HG02588 (cell line): ENCODE results near the gene HDGFL3.

Source experiments
- ATAC-seq: cut with Tn5 transposase; IDR thresholded peaks from one replicate; pipeline ENCODE4 v1.9.1; 2021; ENCODE audit warnings: mild to moderate bottlenecking, moderate library complexity; ENCODE audit not compliant: unreplicated experiment

The HDGFL3 gene

DNA sequence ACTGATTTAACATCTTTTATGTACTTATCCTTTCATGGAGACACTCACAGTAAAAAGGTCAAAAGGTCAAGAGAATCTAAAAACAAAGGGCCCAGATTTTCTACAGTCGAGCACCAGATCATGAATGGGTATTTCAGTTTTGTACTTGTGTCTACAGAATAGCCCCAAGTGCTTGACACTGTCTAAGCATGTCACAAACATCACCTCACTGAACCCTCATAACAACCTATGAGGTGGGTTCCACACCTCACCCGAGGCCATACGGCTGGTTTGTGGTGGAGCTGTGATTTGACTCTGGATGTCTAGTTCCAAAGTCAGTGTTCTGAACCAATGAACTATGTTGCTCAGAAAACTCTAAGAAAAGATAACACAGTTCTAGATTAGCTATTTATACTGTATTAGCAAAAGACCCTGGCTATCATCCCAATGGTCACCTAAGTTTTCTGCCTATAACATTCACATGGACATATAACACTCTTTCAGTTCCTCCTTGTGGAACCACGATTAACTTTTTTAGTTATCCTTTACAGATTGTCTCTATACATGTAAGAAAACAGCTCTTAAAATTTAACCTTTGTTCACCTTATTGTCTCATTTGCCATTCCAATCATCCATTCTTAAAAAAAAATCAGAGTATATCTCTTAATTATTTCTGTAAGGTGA, 74.6 kb downstream of the HDGFL3 start:
- no peak for ATAC-seq

DNA sequence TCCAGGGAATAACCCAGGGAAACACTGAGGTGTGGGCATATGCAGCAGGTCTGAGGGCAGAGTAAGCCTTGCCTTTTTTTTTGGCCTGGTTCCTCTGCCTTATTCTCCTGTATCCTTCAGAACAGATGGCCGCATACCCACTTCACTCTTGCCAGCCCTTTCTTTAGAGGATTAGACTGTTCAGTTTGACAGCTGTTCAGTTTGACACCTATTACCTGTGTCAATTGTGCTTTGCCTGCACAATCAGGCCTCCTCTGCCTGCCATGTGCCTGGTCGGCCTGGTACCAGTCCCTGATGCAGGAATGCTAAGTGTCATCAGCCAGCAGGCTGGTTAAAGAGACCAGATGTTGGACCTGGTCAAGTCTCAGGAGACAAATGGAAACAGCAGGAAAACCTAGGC, 77.8 kb downstream of the HDGFL3 start:
- no peak for ATAC-seq

GRCh38 chr15:83127547-83128150, 80.0 kb downstream of the HDGFL3 start:
- ATAC-seq: no peak

DNA sequence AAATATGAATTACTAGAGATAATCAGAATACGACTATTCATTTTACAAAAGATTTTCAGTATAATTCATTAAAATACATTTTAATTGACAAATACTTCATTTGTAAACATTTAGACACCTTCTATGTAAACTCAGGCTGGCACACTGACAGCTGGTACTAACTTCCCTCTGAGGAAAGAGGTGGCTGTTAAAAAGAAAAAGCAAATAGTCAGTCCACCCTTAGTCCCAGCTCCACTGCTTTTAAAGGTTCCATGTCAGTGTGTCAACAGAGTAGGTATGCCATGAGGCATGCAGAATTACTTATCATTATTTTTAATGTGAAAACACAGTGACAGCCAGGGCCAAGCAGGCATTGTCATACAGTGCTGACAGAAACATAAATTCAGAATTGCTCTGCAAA, 84.1 kb downstream of the HDGFL3 start:
- ATAC-seq: no peak

- no peak for ATAC-seq
Measured at GRCh38 chr15:83119968-83120581, 87.5 kb downstream of the HDGFL3 start.

GRCh38 chr15:83118968-83119367, 88.7 kb downstream of the HDGFL3 start:
- no peak for ATAC-seq

GRCh38 chr15:83118291-83118827, 89.3 kb downstream of the HDGFL3 start:
- no peak for ATAC-seq

DNA sequence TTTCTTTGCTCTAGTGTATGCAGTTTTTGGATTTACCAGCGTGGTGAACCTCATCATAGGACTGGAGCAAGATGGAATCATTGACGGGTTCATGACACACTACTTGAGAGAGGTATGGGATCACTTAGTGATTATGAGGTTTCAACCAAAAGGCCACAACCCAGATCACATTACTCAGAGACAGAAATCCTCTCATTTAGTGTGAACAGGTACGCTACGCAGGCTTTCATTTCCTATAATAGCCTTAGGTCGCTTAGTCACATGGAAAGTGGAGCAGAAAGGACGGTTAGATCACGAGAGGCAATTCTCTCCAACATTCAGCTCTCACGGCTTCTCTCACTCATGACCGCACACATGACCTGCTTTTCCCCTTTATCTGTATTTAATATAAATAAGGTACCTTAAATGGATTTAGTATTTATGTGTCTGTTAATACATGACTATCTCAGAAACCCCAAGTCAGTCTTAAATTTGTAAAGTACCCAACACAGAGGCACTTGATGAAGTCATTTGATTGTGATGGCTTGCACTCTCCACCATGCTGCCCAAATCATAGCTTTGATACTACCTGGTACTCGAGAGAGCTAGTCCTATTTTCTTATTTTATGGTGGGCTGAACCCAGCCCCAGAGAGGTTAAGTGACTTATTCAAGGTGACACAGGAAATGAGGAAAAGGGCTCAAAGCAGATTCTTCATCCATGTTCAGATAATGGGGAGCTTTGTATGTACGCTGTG, 91.6 kb downstream of the HDGFL3 start:
- no peak for ATAC-seq

- ATAC-seq: no peak
Measured at GRCh38 chr15:83115410-83115809, 92.2 kb downstream of the HDGFL3 start.

GRCh38 chr15:83114856-83115255, 92.8 kb downstream of the HDGFL3 start:
- ATAC-seq: no peak

GRCh38 chr15:83113881-83114674, 93.5 kb downstream of the HDGFL3 start:
- no peak for ATAC-seq

DNA sequence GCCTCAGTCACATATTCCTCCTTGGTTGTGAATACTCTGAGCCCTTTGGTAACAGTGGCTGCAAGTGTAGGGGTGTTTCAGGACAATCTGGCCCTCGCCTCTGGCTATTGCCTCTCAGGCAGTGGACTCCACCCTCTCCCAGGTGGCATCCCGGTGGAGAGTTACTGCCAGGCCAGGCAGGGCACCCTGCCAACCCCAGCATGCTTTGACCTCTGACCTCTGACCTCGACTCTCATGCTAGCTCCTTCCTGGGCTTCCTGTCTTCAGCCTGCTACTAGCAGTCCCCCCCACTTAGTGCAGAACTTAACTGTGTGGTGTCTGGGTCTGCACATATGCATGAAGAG, 94.7 kb downstream of the HDGFL3 start:
- ATAC-seq: no peak

DNA sequence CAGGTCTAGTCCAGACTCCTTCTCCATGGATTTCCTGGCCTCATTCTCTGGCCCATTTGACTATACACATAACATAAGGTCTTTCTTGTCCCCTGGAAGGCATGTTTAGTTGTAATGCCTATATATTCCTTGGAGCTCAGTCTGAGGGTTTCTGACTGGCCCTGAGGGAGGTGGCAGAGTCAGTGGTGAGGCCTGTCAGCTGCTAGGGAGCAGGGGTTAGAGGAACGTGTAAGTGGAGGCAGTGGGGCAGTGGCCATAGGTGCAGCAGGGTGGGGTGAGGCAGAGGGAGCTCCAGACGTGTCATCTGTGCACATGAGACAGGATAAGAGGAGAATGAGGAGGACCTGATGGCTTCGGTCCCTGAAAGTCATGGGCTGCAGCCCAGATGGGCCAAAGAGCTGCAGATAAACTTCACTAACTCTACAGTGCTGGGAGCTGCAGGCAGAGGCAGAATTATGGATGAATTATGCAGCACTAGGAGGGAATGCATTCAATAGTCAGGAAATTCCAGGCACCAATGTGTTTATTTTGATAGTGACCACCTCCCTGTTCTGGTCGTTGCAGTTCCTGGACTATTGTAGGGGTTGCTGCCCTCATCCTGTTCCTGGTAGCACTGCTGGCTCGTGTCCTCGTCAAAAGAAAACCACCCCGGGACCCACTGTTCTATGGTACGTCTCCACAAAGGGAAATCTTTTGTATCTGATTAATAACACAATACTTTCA, 95.2 kb downstream of the HDGFL3 start:
- no peak for ATAC-seq

GRCh38 chr15:83111149-83111548, 96.5 kb downstream of the HDGFL3 start:
- ATAC-seq: no peak

- ATAC-seq: no peak
Measured at GRCh38 chr15:83110381-83110780, 97.2 kb downstream of the HDGFL3 start.

DNA sequence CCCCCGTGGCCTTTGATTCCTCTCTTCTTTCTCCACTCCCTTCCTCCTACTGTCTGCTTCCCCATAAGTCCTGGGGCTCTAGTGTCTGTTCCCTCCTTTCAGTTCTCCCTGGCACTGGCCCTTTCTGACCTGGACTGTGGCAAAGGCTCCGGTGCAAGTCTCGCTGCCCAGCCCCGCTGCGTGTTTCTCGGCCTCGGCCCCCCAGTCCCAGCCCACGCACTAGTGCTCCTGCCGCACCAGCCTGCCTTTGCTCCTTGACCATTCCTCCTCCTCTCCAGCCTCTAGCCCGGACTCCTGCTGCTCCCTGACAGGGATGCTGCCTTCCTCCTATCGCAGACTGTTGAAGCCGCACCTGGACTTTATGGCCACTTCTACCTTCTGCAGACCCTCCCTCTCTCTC, 98.1 kb downstream of the HDGFL3 start:
- no peak for ATAC-seq

DNA sequence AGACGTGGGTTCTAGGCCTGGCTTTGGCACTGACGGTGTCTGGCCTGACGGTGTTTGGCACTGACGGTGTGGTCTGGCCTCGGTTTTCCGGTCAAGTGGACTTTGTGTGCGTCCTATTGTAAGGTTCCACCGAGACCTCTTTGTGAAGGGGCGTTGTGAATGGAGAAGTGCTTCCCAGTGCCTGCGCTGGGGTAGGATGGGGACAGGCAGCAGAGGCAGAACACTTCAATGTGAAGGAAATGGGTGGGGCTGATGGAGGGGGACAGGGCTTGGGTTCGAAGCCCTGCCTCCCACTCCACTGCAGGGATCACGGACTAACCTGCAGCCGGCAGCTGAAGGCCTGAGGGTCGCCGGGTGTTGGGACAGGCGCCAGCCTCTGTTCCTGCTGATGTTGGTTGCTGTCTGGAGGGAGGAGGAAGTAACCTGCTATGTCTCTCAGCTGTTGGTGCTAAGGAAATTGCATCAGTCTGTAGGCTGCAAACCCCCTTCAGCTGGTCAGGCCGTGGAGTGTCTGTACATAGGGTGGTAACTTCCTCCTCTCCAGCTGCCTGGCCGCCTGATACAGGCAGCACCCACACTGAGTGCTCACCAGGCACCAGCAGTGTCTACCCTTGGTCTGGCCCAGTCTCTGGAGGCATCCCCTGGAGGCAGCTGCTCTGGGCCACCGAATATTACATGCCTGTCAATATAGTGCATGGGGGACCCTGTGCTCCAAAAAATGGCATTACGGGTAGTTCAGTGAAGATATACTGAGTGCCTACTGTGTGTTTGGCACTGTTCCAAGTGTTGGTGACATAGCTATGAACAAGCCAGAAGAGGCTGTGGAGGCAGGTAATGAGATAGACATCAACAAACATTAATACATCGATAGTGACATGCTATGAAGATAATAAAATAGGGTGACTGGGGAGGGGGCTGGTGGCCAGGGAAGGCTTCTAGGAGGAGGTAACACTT, 99.1 kb downstream of the HDGFL3 start:
- peak; percentile 44 for ATAC-seq

GRCh38 chr15:83107841-83108181, 99.8 kb downstream of the HDGFL3 start:
- no peak for ATAC-seq
